Activated CD8-positive, alpha-beta memory T cell treated with anti-CD3 and anti-CD28 coated beads, Interleukin-2, amount 50 U/mL, for 24 hours (primary cell): ENCODE results near the gene ITPR2.
"Not testable (repeated sequence)": the region's sequence is repeated elsewhere in the genome, so short reads cannot be mapped to it uniquely, and the experiment has no call there.

Source experiments
- DNase-seq: peaks from one replicate; pipeline ENCODE4 v3.0.0-alpha.2; 2020; ENCODE audit errors: extremely low read depth

Gene ITPR2

GRCh38 chr12:26623136-26623535 lies 209.9 kb downstream of the ITPR2 start:
- DNase-seq, result no peak

DNA sequence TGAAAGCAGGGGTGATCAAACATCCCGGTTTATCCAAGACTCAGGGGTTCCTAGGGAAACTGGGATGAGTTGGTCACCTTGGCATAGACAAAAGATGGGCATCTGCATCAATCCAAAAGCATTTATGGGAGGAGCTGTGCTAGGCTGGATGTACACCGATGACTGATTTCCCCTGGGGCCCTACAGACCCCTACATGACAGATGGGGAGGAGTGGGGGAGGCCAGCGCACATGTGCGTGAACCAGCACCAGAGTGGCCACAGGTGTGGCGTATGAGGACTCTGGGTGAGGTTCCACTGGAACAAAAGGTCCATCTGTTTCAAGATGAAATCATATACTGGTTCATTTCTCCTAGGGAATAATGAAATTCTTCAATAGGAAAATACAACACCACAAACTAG lies 210.4 kb downstream of the ITPR2 start:
- DNase-seq, result no peak

DNA sequence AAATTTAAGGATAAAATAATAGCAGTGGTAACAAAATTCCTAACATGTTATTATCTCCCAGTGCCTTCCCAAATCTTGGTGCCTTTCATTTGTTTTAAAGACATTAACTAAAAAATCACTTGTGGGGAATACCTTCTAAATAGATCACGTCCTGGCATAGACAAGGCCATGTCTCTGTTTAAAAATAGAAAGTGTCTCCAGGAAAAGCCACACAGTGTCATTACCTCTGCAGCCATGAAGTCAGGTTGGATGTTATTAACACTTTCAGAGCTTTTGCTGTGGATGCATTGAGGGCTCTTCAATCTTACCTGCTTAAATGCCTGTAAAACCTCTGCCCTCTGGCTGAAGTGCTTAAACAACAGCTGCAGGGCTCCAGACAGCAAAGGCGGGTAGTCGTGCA lies 211.1 kb downstream of the ITPR2 start:
- DNase-seq, result no peak

- no peak for DNase-seq
Measured at GRCh38 chr12:26620907-26621306, 212.1 kb downstream of the ITPR2 start.

GRCh38 chr12:26617513-26617912 lies 215.5 kb downstream of the ITPR2 start:
- DNase-seq, result no peak

- DNase-seq, result no peak
Measured at GRCh38 chr12:26614011-26614616, 218.9 kb downstream of the ITPR2 start.

DNA sequence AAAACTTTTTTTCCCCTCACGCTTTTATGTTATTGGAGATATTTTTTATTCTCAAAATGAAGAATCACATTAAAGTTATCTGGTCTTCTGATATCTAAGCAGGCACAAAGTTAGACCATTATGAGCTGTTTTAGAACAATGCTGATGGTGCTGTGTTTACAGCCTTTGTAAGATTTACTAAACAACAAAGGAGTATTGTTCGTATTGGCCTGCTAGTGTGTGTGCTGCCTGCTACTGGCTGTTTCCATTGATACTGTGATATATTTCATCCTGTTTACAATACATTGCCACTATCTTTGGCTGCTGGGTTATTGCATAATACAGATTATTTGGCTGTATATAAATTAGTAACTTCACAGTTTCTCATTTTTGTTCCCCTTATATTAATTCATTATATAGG lies 220.8 kb downstream of the ITPR2 start:
- no peak for DNase-seq

DNA sequence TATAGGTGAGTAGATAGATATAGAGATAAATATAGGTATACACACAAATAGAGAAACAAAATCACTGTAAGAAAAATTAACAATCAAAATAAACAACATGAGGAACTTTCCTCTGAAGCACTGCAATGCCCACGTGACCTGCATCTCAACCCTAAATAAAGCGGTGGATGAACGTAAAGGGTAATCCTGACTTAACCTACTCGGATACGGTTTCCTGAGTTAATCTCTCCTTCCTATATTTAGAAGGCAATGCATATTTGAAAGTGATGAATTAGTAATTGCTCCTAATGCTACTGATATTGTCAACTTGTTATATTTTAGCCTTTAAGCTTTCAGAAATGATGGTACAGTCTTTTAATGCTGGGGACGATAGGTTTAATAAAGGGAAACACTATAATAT lies 221.4 kb downstream of the ITPR2 start:
- DNase-seq, result no peak

- no peak for DNase-seq
Measured at GRCh38 chr12:26610774-26611173, 222.2 kb downstream of the ITPR2 start.

GRCh38 chr12:26609986-26610385 lies 223.0 kb downstream of the ITPR2 start:
- no peak for DNase-seq

DNA sequence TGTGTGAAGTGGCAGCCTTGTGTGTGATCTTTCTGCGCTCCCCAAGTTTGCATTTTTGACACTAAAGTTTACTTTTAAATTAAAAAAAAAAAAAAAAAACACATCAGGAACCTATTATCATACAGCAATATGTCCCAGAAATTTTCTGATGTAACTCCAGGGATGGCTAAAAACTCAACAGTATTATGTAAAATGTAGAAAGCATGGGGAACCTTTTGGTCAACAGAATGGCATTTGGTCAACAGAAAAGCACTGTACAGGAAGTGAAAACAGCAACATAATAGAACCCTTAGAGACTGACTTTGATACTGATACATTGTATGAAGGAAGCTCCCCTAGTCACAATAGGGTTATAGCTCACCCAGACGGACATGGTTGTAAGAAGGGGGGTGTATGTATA lies 224.3 kb downstream of the ITPR2 start:
- DNase-seq, result no peak

- no peak for DNase-seq
Measured at GRCh38 chr12:26608273-26608672, 224.7 kb downstream of the ITPR2 start.

DNA sequence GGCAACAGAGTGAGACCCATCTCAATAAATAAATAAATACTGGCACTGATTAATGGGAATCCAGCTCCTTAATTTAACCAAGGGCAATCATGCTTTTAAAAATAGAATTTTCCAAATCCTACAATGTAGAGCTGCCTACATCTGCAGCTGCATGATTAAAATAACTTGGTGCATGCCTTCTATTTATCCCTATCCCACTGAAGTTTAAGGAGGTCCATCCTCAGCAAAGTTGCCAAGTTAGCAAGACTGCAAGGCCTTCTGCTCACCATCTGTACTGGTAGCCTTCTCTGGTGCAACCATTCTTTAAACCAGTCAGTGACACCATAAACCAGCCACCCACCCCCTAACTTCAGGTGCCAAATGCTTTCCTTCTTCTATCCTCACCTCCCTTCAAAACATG lies 226.1 kb downstream of the ITPR2 start:
- DNase-seq, result no peak

DNA sequence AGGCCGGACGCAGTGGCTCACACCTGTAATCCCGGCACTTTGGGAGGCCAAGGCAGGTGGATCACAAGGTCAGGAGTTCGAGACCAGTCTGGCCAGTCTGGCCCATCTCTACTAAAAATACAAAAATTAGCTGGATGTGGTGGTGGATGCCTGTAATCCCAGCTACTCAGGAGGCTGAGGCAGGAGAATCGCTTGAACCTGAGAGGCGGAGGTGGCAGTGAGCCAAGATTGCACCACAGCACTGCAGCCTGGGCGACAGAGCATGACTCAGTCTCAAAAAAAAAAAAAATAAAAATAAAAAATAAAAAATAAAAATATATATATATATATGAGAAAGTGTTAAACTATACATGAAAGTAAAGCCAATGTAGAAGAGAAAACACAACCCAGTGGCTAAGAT lies 228.2 kb downstream of the ITPR2 start:
- not testable (repeated sequence) for DNase-seq

DNA sequence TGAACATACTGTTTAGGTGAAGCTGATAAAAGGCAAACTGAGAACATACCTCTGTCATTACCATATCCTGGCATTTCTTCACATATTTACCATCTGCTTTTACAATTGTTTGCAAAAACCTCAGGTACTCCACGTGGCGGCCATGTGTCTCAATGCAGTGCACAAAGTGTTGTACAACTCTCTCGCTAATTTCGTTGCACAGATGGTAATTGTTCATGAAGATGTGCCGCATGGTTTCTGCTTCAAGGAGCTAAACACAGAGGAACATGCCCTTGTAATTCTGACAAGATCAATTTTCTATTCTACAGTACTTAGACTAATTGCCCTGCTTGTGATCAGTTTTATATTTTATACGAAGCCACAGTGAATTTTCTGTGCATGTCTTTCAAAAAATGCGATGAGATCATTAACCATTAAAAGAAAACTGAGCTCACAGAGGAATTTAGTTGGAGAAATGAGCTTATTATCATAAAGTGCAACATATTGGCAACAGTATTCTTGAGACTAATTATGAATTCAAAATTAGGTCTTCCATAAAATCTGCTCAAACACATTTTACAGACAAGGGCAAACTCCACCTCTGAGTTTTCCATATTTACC lies 233.8 kb downstream of the ITPR2 start:
- DNase-seq, result no peak

DNA sequence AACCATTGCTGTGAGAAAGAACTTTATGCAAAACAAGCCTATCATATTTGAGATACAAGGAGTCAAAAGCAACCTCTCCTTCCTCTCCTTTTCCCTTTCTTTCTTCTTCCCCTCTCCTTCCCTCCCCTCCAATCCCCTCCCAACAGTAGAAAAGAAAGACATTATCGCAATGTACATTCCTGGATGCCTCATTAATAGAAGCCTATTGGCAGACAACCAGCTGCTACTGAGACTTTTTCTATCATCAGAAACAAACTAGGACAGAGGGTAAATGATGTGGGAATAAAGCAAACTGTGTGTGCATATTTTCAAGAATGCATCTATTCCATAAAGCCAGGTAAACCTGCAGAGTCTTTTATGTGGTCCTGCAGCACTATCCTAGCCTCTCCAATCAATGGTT lies 237.2 kb downstream of the ITPR2 start:
- no peak for DNase-seq

- no peak for DNase-seq
Measured at GRCh38 chr12:26580619-26581018, 252.4 kb downstream of the ITPR2 start.

- no peak for DNase-seq
Measured at GRCh38 chr12:26576266-26576665, 256.7 kb downstream of the ITPR2 start.

DNA sequence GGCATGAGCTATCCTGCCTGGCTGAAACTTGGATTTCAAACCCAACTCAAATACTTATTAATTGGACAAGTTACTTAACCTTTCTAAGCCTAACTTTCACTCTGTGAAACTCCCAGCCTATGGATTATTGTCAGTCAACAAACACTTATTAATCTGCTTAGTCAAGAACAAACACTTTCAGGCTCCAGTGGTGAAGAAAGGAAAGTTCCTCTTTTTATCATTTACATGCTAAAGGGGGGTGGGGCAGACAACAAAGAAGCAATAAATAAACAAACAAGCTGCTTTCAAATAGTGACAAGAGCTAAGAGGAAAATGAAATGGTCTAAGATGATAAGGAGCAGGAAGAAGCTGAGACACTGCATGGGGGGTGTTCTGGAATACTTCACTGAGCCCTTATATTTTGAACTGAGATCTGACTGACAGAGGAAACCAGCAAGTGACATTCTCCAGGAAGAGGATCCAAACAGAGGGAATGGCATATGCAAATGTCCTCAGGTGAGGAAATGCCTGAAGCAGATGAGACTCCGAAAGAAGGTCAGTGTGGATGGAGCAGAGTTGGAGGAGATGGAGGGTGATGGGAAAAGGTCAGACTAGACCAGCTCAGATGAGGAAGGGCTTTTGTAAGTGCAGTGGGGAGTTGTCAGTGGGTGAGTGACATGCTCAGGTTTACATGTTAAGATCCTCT lies 259.6 kb downstream of the ITPR2 start:
- no peak for DNase-seq

GRCh38 chr12:26572137-26572536 lies 260.9 kb downstream of the ITPR2 start:
- no peak for DNase-seq

DNA sequence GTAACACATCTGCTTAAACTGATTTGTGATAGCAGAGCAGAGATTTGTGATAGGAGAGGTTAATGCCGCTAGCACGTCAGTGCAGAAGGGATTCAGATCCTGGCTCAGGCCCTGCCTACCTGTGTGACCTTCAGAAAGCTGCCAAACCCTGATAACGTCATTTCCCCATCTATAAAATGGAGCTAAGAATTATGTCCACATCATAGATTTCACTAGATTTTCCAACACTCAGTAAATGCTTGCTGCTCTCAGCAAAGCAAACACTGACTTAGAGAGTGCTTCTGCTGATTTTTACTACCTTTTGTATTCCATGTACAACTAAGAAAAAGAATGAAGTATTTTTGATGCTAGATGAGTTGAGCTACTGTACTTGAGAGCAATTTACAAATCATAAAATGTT lies 261.4 kb downstream of the ITPR2 start:
- DNase-seq, result no peak

DNA sequence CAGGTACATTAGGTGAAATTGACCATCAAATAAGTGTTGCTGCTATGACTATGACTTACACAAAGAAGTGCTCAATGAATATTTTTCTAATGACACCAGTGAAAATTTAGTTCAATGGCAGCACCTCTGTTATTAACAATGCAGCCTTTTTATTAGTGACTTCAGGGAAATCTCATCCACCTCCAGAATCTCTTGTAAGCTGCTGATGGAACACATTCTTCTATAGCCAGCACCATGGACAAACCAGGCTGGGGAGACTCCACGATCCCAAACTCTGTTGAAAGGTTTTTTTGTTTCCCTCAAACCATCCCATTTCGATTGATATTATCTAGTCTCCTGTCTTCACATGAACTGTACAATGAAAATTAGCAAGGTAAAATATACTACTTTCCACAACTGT lies 265.9 kb downstream of the ITPR2 start:
- no peak for DNase-seq

GRCh38 chr12:26566675-26567074 lies 266.3 kb downstream of the ITPR2 start:
- DNase-seq, result no peak

DNA sequence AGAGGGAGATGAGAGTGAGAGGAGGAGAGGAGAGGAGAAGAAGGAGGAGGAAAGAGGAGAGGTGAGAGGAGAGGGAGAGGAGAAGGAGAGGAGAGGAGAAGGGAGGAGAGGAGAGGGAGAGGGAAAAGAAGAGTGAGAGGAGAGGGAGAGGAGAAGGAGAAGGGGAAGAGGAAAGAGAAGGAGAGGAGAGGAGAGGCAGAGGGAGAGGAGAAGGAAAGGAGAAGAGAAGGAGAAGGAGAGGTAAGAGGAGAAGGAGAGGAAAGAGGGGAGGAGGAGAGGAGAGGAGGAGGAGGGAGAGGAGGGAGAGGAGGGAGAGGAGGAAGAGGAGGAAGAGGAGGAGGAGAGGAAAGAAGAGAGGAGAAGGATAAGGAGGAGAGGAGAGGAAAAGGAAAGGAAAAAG lies 266.8 kb downstream of the ITPR2 start:
- no peak for DNase-seq
